Smooth muscle cell (in vitro differentiated cells): ENCODE results near the gene POMT1. TPM values are rescaled to one million over a fixed set of nuclear protein-coding genes. Genes with fewer than 3 reads are reported as not detected.

Source experiments
- DNase-seq: peaks from one replicate; lab custom pipeline; 2025; ENCODE audit not compliant: unreplicated experiment; lab: John Stamatoyannopoulos, UW
- H2AFZ ChIP-seq: fragments of 200-600 bp; sonication (generic); 2 replicates; pipeline ENCODE4 v1.6.0; 2016; ENCODE audit warnings: antibody characterized with exemption, low read depth, mild to moderate bottlenecking
- H3F3A ChIP-seq: fragments of 200-600 bp; sonication (generic); 2 replicates; pipeline ENCODE4 v1.6.0; 2017; ENCODE audit warnings: antibody characterized with exemption, low read depth
- H3K27ac ChIP-seq: fragments of 200-600 bp; sonication (generic); 2 replicates; pipeline ENCODE4 v1.5.1; 2016; ENCODE audit warnings: low read depth, mild to moderate bottlenecking
- H3K27me3 ChIP-seq: fragments of 200-600 bp; sonication (generic); 2 replicates; pipeline ENCODE4 v1.6.1; 2016; ENCODE audit warnings: low read depth, mild to moderate bottlenecking
- H3K36me3 ChIP-seq: fragments of 200-600 bp; sonication (generic); 2 replicates; pipeline ENCODE4 v1.5.1; 2016; ENCODE audit warnings: low read depth
- H3K4me1 ChIP-seq: fragments of 200-600 bp; sonication (generic); 2 replicates; pipeline ENCODE4 v1.5.1; 2016; ENCODE audit warnings: low read depth
- H3K4me2 ChIP-seq: fragments of 200-600 bp; sonication (generic); 2 replicates; pipeline ENCODE4 v1.6.0; 2016; ENCODE audit warnings: mild to moderate bottlenecking
- H3K4me3 ChIP-seq: fragments of 200-600 bp; sonication (generic); 2 replicates; pipeline ENCODE4 v1.5.1; 2016; ENCODE audit warnings: mild to moderate bottlenecking
- H3K79me2 ChIP-seq: fragments of 200-600 bp; sonication (generic); 2 replicates; pipeline ENCODE4 v1.6.0; 2016; ENCODE audit warnings: low read depth, mild to moderate bottlenecking
- H3K9ac ChIP-seq: fragments of 200-600 bp; sonication (generic); 2 replicates; pipeline ENCODE4 v1.6.0; 2016; ENCODE audit warnings: low read depth
- H3K9me3 ChIP-seq: fragments of 200-600 bp; sonication (generic); replicated peaks from 2 replicates; pipeline ENCODE4 v1.5.1; 2016; ENCODE audit warnings: low read depth
- H4K20me1 ChIP-seq: fragments of 200-600 bp; sonication (generic); 2 replicates; pipeline ENCODE4 v1.6.0; 2016; ENCODE audit warnings: low read depth
- WGBS: methylation state at CpG from one replicate; pipeline ENCODE4 v1.1.7; 2016; ENCODE audit warnings: low lambda C conversion rate; 5-methylcytosine and 5-hydroxymethylcytosine counted together
- polyA plus RNA-seq: library from polyadenylated mRNA; unstranded; fragments of >200 nt; fragmentation: Nextera tagmentation; extraction: Ambion mirVana; gene quantifications from 2 replicates; pipeline ENCODE4 v1.2.1, GENCODE V29; 2016
- total RNA-seq: library from RNA; depleted of rRNA; stranded (reverse); fragments of >200 nt; gene quantifications from 2 replicates; pipeline ENCODE4 v1.2.3, GENCODE V29; 2014
- TF ChIP-seq, protein P1 (sequence below): fragments of 200-600 bp; sonication (generic); IDR thresholded peaks from 2 replicates; pipeline ENCODE4 v1.5.1; 2017; ENCODE audit warnings: borderline replicate concordance, mild to moderate bottlenecking, antibody characterized with exemption; ENCODE audit not compliant: insufficient read depth, poor library complexity, severe bottlenecking

The POMT1 gene
- total and polyA plus RNA-seq, 2 experiments from 2014 or later: 11.8 to 15.2 TPM

DNA sequence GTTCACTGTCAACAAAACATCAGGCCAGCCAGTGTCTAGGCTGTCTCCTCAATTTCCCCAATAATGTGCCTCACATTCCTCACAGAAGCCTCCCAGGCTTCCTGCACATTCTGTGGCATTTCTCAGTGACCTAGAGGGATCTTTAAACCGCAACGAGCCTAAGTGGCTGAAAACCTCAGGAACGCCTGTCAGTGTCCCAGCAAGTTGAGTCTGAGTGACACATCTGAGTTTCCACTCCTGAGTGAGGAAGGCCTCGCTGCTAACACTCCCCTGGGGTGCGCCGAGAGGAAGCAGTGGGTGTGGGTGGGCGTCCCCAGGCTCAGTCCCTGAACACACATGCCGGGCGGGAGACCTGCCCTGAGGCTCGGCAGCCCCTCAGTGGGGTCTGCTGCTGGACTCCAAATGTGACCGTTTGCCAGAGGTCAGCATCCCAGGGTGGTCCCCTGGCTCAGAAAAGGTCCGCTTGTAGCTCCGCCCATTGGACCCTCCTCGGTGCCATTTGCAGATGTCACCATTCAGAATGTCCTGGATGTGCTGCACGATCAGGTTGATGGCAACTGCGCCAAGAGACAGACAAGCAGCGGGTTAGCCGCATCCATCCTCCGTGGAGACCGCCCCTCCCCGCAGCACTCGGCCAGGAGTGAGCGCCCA, 22.1 kb downstream of the POMT1 start:
- Histone ChIP-seq H3K79me2 (no peaks in the 10 kb centered on the region), H4K20me1 (peaks cover 14% of the 10 kb centered on the region), H3K9ac (no peak overlapping the region), H3K4me3 (no peak overlapping the region), H3F3A (peaks cover 16% of the 10 kb centered on the region), H2AFZ (no peak overlapping the region), H3K27me3 (no peaks in the 10 kb centered on the region), H3K4me1 (no peaks in the 10 kb centered on the region), H3K9me3 (no peaks in the 10 kb centered on the region), H3K4me2 (no peak overlapping the region), H3K27ac (peak overlapping the region; percentile 49), H3K36me3 (no peaks in the 10 kb centered on the region)
- 83% methylated on average over 23 of the region's 23 CpGs for WGBS
- TF ChIP-seq, protein P1, sequence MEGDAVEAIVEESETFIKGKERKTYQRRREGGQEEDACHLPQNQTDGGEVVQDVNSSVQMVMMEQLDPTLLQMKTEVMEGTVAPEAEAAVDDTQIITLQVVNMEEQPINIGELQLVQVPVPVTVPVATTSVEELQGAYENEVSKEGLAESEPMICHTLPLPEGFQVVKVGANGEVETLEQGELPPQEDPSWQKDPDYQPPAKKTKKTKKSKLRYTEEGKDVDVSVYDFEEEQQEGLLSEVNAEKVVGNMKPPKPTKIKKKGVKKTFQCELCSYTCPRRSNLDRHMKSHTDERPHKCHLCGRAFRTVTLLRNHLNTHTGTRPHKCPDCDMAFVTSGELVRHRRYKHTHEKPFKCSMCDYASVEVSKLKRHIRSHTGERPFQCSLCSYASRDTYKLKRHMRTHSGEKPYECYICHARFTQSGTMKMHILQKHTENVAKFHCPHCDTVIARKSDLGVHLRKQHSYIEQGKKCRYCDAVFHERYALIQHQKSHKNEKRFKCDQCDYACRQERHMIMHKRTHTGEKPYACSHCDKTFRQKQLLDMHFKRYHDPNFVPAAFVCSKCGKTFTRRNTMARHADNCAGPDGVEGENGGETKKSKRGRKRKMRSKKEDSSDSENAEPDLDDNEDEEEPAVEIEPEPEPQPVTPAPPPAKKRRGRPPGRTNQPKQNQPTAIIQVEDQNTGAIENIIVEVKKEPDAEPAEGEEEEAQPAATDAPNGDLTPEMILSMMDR: no peak
- DNase-seq: no peak

DNA sequence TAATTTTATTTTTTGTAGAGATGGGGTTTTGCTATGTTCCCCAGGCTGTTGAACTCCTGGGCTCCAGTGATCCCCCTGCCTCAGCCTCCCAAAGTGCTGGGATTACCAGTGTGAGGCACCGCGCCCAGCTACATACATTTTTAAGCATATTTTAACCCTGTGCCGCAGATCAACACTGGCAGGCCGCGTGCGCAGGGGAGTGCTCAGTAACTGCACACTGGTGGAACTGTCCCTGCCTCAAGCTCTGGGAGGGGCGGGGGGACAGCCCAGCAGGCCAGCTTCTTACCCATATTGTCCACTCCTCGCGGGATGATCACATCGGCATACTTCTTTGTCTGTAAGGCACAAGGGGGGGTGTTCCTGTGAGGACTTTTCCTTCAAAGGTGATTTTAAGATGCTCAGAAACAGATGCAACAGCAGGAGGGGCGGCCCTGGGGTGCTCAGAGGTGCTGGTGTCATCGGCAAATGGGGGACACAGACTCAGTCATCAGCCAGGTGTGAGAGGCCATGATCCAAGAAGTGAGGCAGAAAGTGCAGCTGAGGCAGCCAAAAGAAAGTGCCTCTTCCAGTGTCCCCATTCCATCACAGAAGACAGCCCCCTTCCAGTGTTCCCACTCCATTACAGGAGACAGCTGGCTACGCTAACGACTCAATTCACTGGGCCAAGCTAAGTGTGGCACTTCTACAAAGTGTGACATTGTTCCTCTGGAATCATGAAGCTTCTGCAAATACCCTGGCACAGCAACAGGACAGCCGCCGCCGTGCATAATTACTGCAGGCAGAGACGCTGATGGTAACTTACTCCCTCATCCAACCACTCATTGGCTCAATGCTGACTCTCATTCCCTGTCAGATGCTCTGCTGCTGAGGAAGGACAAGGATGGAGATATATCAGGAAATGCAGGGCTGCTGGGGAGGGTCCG, 23.2 kb downstream of the POMT1 start:
- Histone ChIP-seq H3K9me3 (no peaks in the 10 kb centered on the region), H3K9ac (no peak overlapping the region), H3K4me3 (no peak overlapping the region), H3K4me2 (no peak overlapping the region), H4K20me1 (peaks cover 14% of the 10 kb centered on the region), H3K36me3 (no peaks in the 10 kb centered on the region), H3F3A (peaks cover 16% of the 10 kb centered on the region), H3K4me1 (peaks cover 6% of the 10 kb centered on the region), H3K79me2 (peaks cover 5% of the 10 kb centered on the region), H3K27ac (no peak overlapping the region), H2AFZ (no peak overlapping the region), H3K27me3 (no peaks in the 10 kb centered on the region)
- no peak for DNase-seq
- TF ChIP-seq, protein P1: no peak
- WGBS: 95% methylated on average over 19 of the region's 19 CpGs

DNA sequence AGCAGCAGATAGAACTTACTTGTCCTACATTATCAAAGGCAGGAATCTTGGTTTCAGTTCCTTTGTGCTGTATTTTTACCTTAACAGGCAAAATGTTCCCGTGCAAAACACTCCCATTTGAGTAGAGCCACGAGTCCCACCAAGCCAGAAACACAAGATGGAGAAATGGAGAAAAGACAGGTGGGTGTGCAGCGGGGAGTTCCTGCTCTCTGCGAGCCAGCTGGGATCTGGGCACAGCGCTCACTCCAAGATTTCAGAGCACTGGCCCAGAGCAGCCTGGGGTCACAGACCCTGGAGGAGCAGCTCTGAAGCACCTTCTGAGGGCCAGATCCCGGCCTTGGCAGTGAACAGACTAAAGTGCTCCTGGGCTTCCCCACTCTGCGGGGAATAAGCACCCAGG, 25.5 kb downstream of the POMT1 start:
- peaks cover 6% of the 10 kb centered on the region for H3K4me1 ChIP-seq
- no peak overlapping the region for H3K4me2 ChIP-seq
- no peak overlapping the region for H2AFZ ChIP-seq
- 95% methylated on average over 7 of the region's 7 CpGs for WGBS
- peaks cover 10% of the 10 kb centered on the region for H3F3A ChIP-seq
- H3K4me3 ChIP-seq: no peak overlapping the region
- H3K27ac ChIP-seq: no peak overlapping the region
- peaks cover 6% of the 10 kb centered on the region for H3K79me2 ChIP-seq
- TF ChIP-seq, protein P1: no peak
- no peak overlapping the region for H3K9ac ChIP-seq
- no peaks in the 10 kb centered on the region for H3K27me3 ChIP-seq
- no peak for DNase-seq
- H4K20me1 ChIP-seq: peaks cover 14% of the 10 kb centered on the region
- no peaks in the 10 kb centered on the region for H3K36me3 ChIP-seq
- H3K9me3 ChIP-seq: no peaks in the 10 kb centered on the region
